Measurements from ENCODE around the gene KIF19.

GRCh38 chr17:74343121-74343520 is 17.1 kb downstream of the KIF19 start:
- TF ChIP-seq, protein P1, sequence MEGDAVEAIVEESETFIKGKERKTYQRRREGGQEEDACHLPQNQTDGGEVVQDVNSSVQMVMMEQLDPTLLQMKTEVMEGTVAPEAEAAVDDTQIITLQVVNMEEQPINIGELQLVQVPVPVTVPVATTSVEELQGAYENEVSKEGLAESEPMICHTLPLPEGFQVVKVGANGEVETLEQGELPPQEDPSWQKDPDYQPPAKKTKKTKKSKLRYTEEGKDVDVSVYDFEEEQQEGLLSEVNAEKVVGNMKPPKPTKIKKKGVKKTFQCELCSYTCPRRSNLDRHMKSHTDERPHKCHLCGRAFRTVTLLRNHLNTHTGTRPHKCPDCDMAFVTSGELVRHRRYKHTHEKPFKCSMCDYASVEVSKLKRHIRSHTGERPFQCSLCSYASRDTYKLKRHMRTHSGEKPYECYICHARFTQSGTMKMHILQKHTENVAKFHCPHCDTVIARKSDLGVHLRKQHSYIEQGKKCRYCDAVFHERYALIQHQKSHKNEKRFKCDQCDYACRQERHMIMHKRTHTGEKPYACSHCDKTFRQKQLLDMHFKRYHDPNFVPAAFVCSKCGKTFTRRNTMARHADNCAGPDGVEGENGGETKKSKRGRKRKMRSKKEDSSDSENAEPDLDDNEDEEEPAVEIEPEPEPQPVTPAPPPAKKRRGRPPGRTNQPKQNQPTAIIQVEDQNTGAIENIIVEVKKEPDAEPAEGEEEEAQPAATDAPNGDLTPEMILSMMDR (IDR thresholded peaks at IDR 0.05), result no peak
- TF ChIP-seq POLR2A (IDR thresholded peaks at IDR 0.05), result no peak

Data from heart left ventricle (tissue), 13 donors.